Activated naive CD4-positive, alpha-beta T cell treated with anti-CD3 and anti-CD28 coated beads, Interleukin-2, amount 50 U/mL, for 72 hours (primary cell): ENCODE measurements around the gene KLHL6. TPM values are rescaled to one million over a fixed set of nuclear protein-coding genes. Genes with fewer than 3 reads are reported as not detected.

ENCODE experiments used
- ATAC-seq, 2 donors: fragments of 150-1000 bp; cut with Tn5 transposase; 2 replicates each; pipeline ENCODE4 v1.10.0; 2021; ENCODE audit warnings: mild to moderate bottlenecking in 2 of 2, moderate library complexity in 2 of 2
- DNase-seq, 2 donors: peaks; one replicate each; pipeline ENCODE4 v3.0.0; 2021 to 2022; ENCODE audit warnings: low spot score in 2 of 2
- H3K27ac Mint-ChIP-seq, 2 donors: one replicate each; pipeline ENCODE4 v1.8.0; 2022; ENCODE audit warnings: mild to moderate bottlenecking in 2 of 2, mixed read lengths in 2 of 2
- H3K36me3 Mint-ChIP-seq, 2 donors: one replicate each; pipeline ENCODE4 v1.8.0; 2022; ENCODE audit warnings: mixed read lengths in 2 of 2
- H3K9me3 Mint-ChIP-seq, 2 donors: one replicate each; pipeline ENCODE4 v1.8.0; 2022; ENCODE audit warnings: mixed read lengths in 2 of 2
- total RNA-seq, 2 donors: library from RNA; stranded (reverse); gene quantifications; one replicate each; pipeline ENCODE4 v1.2.3, GENCODE V29; 2022

The KLHL6 gene
- total RNA-seq: 10 to 100 TPM; 47.0 to 72.9 TPM

- DNase-seq (peak; percentile 76 to 80), ATAC-seq (peak; percentile 84 to 86)
- Mint-ChIP-seq H3K27ac (peak within 1 kb of the TSS; percentile 99 to 100), H3K36me3 (peaks cover 37 to 41% of the 10 kb centered on the region in 2 donors), H3K9me3 (no peaks in the 10 kb centered on the region)
Observed at GRCh38 chr3:183555541-183556081, at the start of gene KLHL6. KLHL6 (minus strand) TSS chr3:183555706; CDS start chr3:183555653, 53 bp downstream.

- H3K9me3 Mint-ChIP-seq: peaks cover 12 to 18% of the 10 kb centered on the region in 2 donors
- DNase-seq: no peak
- H3K27ac Mint-ChIP-seq: no peak overlapping the region
- no peak for ATAC-seq
- H3K36me3 Mint-ChIP-seq: peaks cover 14 to 22% of the 10 kb centered on the region in 2 donors
Observed at GRCh38 chr3:183597959-183598358, 42.5 kb upstream of the KLHL6 start.

GRCh38 chr3:183594636-183595035 is 39.1 kb upstream of the KLHL6 start:
- H3K9me3 Mint-ChIP-seq: peaks cover 12 to 18% of the 10 kb centered on the region in 2 donors
- ATAC-seq: no peak
- no peak for DNase-seq
- H3K27ac Mint-ChIP-seq: no peak overlapping the region
- H3K36me3 Mint-ChIP-seq: peaks cover 14 to 22% of the 10 kb centered on the region in 2 donors

- no peak for DNase-seq
- no peak for ATAC-seq
- Mint-ChIP-seq H3K9me3 (peaks cover 4 to 15% of the 10 kb centered on the region in 2 donors), H3K36me3 (peaks cover 4 to 12% of the 10 kb centered on the region in 2 donors), H3K27ac (peak overlapping the region in 1 of 2 donors; percentile 81)
Observed at GRCh38 chr3:183592821-183593220, 37.3 kb upstream of the KLHL6 start.

- DNase-seq (no peak), ATAC-seq (peak; percentile 13 to 43)
- H3K36me3 Mint-ChIP-seq: peaks cover 4 to 7% of the 10 kb centered on the region in 2 donors
- peaks cover 6 to 14% of the 10 kb centered on the region in 2 donors for H3K9me3 Mint-ChIP-seq
- H3K27ac Mint-ChIP-seq: peak overlapping the region; percentile 81
Observed at GRCh38 chr3:183591881-183592521, 36.5 kb upstream of the KLHL6 start.

- DNase-seq (no peak), ATAC-seq (no peak)
- H3K9me3 Mint-ChIP-seq: peaks cover 5 to 6% of the 10 kb centered on the region in 2 donors
- H3K36me3 Mint-ChIP-seq: no peaks in the 10 kb centered on the region
- H3K27ac Mint-ChIP-seq: no peak overlapping the region
Observed at GRCh38 chr3:183590442-183590841, 34.9 kb upstream of the KLHL6 start.

GRCh38 chr3:183587336-183587735 is 31.8 kb upstream of the KLHL6 start:
- H3K9me3 Mint-ChIP-seq: peaks cover 5 to 6% of the 10 kb centered on the region in 2 donors
- DNase-seq (no peak), ATAC-seq (peak in 1 of 2 donors; percentile 42)
- H3K27ac Mint-ChIP-seq: peak overlapping the region in 1 of 2 donors; percentile 72
- H3K36me3 Mint-ChIP-seq: no peaks in the 10 kb centered on the region

GRCh38 chr3:183586477-183586876 is 31.0 kb upstream of the KLHL6 start:
- Mint-ChIP-seq H3K9me3 (peaks cover 5 to 6% of the 10 kb centered on the region in 2 donors), H3K36me3 (no peaks in the 10 kb centered on the region), H3K27ac (peak overlapping the region in 1 of 2 donors; percentile 72)
- no peak for DNase-seq
- peak in 1 of 2 donors; percentile 72 for ATAC-seq

- H3K27ac Mint-ChIP-seq: no peak overlapping the region
- no peak for DNase-seq
- no peaks in the 10 kb centered on the region for H3K36me3 Mint-ChIP-seq
- H3K9me3 Mint-ChIP-seq: peaks cover 5 to 6% of the 10 kb centered on the region in 2 donors
- no peak for ATAC-seq
Observed at GRCh38 chr3:183584914-183585280, 29.4 kb upstream of the KLHL6 start.

- Mint-ChIP-seq H3K27ac (peak overlapping the region in 1 of 2 donors; percentile 40), H3K9me3 (peaks cover 5 to 6% of the 10 kb centered on the region in 2 donors), H3K36me3 (no peaks in the 10 kb centered on the region)
- no peak for DNase-seq
- ATAC-seq: no peak
Observed at GRCh38 chr3:183584246-183584913, 28.9 kb upstream of the KLHL6 start.

GRCh38 chr3:183583331-183584245 is 28.1 kb upstream of the KLHL6 start:
- ATAC-seq (no peak), DNase-seq (no peak)
- Mint-ChIP-seq H3K36me3 (no peaks in the 10 kb centered on the region), H3K27ac (no peak overlapping the region), H3K9me3 (peaks cover 5 to 6% of the 10 kb centered on the region in 2 donors)

GRCh38 chr3:183582161-183582560 is 26.7 kb upstream of the KLHL6 start:
- no peak overlapping the region for H3K27ac Mint-ChIP-seq
- H3K36me3 Mint-ChIP-seq: no peaks in the 10 kb centered on the region
- H3K9me3 Mint-ChIP-seq: peaks cover 0 to 3% of the 10 kb centered on the region in 2 donors
- DNase-seq (no peak), ATAC-seq (no peak)

- Mint-ChIP-seq H3K9me3 (peaks cover 0 to 2% of the 10 kb centered on the region in 2 donors), H3K36me3 (no peaks in the 10 kb centered on the region), H3K27ac (no peak overlapping the region)
- ATAC-seq (no peak), DNase-seq (no peak)
Observed at GRCh38 chr3:183581496-183582155, 26.1 kb upstream of the KLHL6 start.

GRCh38 chr3:183579967-183580900 is 24.7 kb upstream of the KLHL6 start:
- DNase-seq (no peak), ATAC-seq (no peak)
- H3K27ac Mint-ChIP-seq: no peak overlapping the region
- no peaks in the 10 kb centered on the region for H3K36me3 Mint-ChIP-seq
- no peaks in the 10 kb centered on the region for H3K9me3 Mint-ChIP-seq

GRCh38 chr3:183578179-183578578 is 22.7 kb upstream of the KLHL6 start:
- ATAC-seq (no peak), DNase-seq (no peak)
- no peaks in the 10 kb centered on the region for H3K36me3 Mint-ChIP-seq
- no peaks in the 10 kb centered on the region for H3K9me3 Mint-ChIP-seq
- H3K27ac Mint-ChIP-seq: no peak overlapping the region
